ENCODE data around the gene SS18.

- TF ChIP-seq CTCF (IDR thresholded peaks at IDR 0.05; ENCODE audit: low read depth, low read length, poor library complexity, severe bottlenecking) (no peak), EZH2phosphoT487 (IDR thresholded peaks at IDR 0.05; ENCODE audit: borderline replicate concordance, low read length) (no peak)
These were observed 37.4 kb upstream of the SS18 start for GRCh38 chr18:26127786-26128185.

Measured in DOHH2 (cell line).